HG03439 (cell line): ENCODE measurements around the gene NUPR1.
"Not testable (repeated sequence)": the region's sequence is repeated elsewhere in the genome, so short reads cannot be mapped to it uniquely, and the experiment has no call there.

Experiments
- ATAC-seq: cut with Tn5 transposase; IDR thresholded peaks from one replicate; pipeline ENCODE4 v1.9.1; 2021; ENCODE audit warnings: mild to moderate bottlenecking, moderate library complexity; ENCODE audit not compliant: unreplicated experiment

Gene NUPR1

DNA sequence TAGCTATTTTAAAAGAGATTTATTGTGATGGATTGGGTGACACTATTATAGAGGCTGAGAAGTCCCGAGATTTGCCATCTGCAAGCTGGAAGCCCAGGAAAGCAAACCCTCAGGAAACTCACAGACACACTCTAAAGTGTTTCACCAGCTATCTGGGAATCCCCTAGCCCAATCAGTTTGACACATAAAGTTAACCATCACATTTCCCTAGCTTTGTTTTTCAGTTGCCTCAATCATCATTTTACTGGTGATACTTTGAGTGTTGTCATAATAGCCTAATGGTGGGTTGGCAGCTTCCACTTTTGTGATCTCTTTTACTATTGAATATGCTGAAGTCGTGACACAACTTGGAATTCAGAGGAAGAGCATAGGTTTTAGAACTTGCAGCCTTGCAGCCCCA is 16.8 kb upstream of the NUPR1 start:
- no peak for ATAC-seq

DNA sequence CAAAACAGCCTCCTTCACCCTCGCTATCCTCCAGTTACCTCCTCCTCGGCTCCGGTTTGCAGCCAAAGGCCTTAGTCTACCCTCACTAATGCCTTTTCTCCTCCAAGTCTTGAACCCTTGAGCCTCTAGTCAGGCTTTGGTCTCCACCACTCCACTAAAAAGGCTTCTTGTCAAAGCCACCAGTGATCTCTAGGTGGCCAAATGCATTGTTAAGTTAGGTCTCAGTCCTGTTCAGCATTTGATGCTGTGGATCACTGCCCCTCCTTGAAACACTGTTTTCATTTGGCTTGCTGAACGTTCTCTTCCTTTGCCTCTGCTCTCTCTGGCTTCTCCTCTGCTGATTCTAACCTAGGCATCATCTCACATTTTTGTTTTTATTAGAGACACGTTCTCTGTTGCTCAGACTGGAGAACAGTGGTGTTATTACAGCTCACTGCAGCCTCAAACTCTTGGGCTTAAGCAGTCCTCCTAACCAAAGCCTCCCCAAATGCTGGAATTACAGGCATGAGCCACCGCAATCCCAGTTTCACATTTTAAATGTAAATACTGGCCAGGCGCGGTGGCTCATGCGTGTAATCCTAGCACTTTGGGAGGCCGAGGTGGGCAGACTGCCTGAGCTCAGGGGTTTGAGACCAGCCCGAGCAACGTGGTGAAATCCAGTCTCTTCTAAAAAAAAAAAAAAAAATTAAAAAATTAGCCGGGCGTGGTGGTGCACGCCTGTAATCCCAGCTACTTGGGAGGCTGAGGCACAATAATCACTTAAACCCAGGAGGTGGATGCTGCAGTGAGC is 16.1 kb upstream of the NUPR1 start:
- ATAC-seq, result no peak

DNA sequence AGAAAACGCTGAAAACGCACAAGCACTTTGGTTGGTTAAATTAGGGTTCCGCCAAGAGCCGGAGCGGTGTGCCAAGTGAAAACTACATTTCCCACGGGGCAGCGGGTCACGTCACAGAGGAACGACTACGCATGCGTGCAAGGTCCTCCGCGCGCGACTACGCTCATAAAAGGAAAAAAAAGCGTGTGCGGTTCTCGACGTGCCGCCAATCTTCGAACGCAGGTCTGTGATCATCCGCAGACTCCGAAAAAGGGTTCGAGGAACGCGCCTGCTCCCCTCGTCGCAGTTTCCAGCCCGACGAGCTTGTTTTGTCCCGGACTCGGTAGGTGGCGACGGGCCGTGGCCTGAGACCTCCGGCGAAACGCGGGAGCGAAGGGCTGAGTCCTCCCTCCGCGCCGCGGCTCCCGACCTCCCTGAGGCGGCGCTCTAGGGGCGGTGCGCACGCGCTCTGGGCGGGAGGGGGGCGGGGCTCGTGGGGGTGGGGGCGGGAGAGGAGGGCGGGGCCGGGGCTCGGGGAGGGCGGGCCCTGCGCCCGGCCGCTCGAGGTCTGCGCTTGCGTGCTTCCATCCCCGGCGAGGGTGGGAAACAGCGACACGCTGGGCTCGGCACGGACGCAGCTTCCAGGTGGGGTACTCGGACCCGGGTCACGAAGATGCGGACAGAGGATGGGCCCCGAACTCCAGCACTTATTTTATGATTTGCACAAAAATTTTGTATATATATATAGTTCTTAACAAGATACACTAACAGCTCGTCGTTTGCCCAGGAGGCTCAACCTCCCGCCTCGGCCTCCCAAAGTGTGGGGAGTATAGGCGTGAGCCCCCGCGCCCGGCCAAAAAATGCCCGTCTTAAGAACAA is 15.2 kb upstream of the NUPR1 start, which contains the start of gene SGF29:
TSS of gene SGF29 (plus strand) at position 145 of the 858 bp plus-strand sequence. CDS start 27,150 bp downstream, outside the sequence.
- ATAC-seq, result peak; percentile 88

DNA sequence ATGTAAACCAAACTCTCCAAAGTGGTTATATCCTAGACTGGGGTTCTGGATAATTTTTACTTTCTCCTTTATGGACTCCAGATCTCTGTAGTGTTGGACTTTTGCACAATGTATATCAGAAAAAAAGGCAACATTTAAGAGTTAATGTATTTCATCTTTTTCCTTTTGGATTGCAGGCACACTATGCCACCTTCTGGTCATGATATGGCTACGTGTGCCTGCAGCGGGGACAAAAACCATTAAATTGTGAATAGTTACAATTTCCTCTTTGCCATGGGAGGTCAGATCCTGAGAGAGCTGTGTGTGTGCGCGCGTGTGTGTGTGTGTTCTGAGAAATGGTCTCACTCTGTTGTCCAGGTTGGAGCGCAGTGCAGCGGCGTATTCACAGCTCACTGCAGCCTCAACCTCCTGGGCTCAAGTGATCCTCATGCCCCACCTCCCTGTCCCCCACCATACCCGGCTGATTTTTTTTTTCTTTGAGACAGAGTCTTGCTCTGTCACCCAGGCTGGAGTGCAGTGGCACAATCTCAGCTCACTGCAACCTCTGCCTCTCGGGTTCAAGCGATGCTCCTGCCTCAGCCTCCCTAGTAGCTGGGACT is 10.6 kb upstream of the NUPR1 start:
- no peak for ATAC-seq

DNA sequence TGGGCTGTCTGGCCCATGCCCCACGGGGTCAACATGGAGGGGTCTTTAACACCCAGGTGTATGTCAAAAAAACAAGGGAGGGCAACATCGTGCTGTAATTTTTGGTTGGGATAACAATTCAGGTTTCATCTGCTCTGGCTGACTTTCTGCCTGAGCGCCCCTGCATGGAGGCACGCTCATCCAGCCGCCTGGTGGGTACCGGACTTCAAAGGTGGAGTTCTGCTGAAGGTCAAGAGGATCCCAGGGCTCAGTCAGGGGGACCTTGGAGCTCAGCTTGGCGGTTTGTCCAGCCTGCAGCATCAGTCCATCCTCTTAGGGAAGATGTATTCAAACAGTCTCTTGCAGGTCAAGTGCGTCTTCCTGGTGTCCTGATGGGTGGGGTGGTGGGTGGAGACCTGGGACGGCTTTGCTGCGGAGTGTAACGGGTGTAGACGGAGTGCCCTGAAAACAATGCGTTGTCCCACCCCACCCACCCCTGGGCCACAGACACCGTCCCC is 9.6 kb upstream of the NUPR1 start:
- no peak for ATAC-seq

DNA sequence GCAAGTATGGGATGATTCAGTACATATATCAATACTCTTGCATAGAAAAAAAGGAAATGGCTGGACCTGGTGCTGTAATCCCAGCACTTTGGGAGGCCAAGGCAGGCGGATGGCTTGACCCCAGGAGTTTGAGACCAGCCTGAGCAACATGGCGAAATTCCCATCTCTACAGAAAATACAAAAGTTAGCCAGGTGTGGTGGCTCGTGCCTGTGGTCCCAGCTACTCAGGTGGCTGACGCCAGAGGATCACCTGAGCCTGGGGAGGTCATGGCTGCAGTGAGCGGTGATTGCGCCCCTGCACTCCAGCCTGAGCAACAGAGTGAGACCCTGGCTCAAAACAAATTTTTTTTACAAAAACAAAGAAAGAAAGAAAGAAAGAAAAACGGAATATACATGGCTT is 7.9 kb upstream of the NUPR1 start:
- ATAC-seq, result no peak

DNA sequence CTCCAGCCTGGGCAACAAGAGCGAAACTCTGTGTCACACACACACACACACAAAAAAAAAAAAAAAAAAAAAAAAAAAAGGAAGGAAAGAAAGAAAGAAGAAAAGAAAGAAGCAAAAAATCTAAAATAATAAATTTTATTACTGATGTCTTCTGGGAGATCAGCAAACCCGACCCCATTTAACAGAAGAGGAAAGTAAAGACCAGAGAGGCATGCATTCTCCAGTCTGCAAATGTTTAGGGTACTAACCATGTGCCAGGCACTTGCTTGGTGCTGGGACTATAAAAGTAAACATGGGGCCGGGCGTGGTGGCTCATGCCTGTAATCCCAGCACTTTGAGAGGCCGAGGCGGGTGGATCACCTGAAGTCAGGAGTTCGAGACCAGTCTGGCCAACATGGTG is 7.2 kb upstream of the NUPR1 start:
- not testable (repeated sequence) for ATAC-seq

DNA sequence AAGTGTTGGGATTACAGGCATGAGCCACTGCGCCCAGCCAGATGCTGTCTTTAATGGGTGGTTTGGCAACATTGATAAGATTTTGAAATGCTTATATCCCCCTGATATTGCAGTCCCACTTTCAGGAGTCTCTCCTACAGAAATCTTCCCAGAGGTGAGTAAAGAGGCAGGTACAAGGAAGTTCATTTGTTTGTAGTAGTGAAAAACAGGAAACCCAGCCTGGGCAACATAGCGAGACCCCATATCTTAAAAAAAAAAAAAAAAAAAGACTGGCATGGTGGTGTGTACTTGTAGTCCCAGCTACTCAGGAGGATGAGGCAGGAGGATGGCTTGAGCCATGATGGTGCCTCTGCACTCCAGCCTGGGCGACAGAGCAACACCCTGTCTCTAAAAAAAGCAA is 6.2 kb upstream of the NUPR1 start:
- no peak for ATAC-seq

DNA sequence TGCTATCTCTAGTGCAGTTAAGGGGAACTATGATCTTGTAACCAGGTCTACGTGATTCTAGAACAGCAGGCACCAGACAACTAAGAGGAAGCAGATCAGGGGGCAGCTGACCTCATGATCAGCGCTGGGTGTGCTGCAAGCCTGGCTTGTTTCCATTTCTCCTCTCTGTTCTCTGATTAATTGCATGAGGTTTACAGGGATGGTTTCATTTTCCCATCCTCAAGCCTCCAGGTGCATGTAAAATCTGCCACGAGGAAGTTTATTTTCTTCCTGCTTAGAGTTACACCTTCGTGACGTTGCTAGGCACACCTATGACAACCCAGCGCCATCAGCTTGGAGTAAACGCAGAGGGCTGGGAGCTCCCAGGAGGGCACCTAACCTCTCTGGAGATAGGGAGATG is 4.3 kb upstream of the NUPR1 start:
- no peak for ATAC-seq

DNA sequence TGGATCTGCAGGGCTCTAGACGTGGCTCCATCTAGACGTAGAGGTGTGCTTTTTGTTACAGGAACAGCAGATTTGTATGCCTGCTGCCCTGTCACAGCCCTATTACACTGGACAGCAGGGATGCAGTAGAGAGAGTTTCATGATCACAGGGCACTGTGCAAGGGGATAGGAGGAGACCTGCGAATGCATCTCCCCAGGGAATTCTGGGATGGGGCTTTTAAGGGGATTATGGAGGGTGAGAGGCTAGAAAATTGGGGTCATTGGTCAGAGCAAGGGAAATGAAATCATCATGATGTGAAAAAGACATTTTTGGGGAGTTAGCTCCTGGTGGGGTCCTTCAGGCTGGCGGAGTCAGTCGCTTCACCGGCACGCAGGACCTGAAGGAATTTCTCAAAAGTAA is 3.9 kb upstream of the NUPR1 start:
- no peak for ATAC-seq

DNA sequence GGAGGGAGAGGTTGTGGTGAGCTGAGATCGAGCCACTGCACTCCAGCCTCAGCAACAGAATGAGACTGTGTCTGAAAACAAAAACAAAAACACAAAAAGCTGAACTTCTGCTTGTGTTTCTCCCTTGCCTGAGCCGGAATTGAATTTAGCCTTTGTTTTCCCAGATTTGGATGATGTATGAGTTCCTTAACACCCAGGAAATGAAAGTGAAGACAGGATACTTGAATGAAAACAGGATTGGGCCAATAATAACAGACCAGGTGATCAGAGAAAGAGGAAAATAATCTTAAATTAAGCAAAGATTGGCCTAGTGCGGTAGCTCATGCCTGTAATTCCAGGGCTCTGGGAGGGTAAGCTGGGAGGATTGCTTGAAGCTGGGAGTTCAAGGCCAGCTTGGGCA is 1.6 kb upstream of the NUPR1 start:
- ATAC-seq, result no peak

DNA sequence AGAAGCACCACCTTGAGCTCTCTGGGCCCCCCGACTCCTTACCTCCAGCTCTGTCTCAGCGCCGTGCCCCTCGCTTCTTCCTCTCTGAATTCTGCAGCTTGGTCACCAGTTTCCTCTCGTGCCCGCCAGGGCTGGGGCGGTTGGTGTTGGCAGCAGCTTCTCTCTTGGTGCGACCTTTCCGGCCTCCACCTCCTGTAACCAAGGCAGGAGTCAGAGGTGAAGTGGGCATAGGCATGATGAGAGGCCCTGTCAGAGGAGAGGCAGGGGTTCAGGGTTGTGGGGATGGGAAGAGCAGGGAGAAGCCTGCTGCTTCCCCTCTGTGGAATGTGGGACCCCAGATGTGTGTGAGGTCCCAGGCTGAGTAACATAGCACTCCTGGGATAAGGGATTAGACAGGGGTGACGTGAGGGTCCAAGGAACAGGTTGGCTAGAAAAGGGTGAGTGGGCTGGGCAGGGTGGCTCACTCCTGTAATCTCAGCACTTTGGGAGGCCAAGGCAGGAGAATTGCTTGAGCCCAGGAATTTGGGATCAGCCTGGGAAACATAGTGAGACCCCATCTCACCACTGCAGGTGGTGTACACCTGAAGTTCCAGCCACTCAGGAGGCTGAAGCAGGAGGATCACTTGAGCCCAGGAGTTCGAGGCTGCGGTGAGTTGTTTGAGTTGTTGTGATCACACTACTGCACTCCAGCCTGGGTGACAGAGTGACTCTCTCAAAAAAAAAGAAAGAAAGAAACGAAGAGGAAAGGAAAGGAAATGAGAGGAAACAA is 626 bp downstream of the NUPR1 start:
- no peak for ATAC-seq

DNA sequence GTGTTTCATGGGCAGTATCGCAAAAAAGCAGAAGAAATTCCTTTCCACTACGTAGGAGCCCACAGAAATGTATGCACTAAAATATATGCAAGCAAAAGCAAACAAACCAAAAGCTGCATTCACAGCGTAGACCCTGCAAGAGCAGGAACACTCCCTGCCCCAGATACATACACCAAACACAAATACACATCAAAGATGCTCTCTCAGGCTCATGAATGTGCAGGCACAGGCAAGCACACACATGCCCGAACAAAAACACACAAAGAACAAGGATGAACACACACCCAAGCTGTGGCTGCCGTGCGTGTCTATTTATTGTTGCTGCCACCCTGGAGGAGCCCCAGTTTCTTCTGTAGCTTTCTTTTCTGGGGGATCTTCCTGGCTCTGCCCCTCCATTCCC is 1.7 kb downstream of the NUPR1 start:
- ATAC-seq, result no peak

DNA sequence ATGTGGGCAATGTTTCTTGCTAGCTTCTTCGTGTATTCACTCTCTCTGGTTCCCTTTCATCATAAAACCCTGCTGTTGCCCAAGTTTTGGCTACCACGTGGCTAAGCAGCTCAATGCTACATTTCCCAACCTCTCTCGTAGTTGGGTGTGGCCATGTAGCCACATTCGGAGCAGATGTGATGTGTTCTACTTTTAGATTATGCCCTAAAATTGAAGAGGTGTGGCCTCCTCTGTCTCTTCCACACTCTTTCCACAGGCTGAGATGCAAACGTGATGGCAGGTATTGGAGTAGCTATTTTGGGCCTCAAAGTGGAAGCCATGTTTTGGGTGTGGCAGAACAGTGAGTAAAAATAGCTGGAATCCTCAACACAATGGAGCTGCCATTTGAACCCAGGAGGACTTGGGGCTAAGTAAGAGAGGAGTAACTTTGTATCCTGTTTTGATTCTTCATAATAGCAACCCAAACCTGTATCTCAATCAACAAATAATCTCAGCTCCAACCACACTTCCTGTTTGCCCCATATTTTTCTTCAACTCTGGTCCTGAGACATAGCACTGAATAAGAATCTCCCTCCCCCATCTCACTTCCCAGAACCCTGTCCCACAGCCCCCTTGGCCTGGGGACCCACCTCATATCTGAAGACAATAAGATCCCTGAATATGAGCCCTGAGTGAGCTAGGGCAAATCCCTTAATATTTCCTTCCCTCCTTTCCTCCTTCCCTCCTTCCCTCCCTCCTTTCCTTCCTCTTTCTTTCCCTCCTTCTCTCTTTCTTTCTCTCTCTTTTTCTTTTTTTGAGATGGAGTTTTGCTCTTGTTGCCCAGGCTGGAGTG is 4.0 kb downstream of the NUPR1 start:
- no peak for ATAC-seq

DNA sequence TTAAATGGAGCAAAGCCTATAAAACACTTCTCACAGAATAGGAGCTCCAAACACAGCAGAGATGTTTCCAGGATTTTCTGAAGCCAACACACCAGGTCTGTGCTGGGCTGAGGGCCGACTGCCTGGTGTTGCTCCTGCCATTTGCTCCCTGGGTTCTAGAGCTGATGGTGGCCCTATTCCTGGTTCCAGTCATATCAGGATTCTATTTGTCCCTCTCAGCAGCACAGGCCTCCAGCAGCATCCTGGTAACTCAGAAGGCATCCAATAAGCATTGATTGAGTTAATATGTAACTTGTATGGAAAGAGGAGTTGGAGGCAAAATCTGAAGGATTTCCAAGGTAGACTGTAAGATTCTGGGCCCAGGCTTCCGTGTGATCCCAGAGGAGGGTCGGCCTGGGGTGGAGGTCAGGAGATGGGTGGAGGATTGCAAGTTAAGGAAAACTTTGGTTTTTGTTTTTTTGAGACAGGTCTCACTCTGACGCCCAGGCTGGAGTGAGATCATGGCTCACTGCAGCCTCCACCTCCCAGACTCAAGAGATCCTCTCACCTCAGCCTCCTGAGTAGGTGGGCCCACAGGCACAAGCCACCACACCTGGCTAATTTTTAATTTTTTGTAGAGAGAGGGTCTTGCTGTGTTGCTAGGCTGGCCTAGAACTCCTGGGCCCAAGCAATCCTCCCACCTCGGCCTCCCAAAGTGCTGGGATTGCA is 5.7 kb downstream of the NUPR1 start:
- no peak for ATAC-seq

DNA sequence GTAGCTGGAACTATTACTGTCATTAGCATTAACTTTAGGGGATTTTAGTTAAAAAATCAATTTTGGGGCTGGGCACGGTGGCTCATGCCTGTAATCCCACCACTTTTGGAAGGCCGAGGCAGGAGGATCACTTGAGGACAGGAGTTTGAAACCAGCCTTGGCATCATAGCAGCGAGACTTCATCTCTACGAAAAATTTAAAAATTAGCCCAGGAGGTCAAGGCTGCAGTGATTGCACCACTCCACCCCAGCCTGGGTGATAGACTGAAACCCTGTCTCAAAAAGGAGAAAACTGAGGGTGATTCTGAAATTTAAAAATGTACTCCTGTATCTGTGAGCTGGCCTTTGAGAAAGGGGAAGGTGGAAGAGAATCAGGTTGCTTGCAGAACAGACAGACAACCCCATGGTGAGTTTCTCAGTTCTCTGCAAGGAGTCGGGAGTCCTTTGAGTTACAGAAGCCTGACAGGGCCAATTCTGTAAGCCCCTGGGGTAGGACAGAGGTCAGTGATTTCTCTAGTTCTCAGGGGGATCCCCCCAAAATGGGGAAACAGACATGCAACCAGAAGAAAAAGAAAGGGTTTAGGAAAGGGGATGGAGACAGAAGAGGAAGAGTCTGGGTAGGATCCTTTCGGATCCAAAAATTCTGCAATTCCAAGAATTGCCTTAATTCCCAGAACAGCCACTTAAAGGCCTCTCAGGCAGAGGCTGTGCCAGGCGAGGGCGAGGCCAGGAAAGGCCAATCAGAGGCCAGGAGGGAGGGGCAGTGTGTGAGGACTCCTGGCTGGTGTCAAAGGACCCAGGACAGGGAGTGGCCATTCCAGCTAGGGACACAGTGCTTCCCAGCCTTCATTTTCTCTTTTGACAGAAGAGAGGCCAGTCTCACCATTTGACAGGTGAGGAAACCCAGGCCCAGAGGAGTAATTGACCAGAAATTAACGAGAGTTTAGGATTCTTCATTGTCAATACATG is 6.7 kb downstream of the NUPR1 start:
- no peak for ATAC-seq

DNA sequence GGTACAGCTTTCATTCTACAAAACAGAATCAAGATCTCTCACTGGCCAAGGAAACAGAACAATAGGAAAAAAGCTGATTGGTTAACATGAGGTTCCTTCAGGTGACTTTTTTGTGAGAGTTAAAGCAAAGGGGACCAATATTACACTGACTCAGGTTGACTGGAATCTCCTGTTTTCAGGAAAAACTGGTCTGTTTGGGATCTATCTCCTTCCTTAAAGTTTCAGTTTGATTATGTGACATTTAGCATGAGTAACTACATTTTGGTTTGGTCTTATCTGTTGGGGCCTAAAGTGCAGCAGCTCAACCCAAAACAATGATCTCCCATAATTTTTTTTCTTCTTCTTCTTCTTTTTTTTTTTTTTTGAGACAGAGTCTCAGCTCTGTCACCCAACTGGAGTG is 9.7 kb downstream of the NUPR1 start:
- ATAC-seq, result no peak

DNA sequence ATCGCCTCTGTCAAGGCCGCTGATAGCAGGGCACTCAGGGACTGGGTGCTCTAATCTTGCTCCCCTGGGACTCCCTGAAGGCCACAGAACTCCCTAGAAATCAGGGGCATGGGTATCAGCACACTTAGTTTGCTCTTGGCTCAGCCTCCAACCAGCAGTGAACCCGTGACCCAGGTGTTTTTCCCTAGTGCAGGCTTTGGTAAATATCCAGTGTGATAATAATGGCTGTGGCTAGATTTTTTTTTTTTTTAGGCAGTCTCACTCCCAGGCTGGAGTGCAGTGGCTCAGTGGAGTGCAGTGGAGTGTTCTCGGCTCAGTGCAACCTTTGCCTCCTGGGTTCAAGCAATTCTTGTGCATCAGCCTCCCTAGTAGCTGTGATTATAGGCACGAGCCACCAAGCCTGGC is 10.3 kb downstream of the NUPR1 start:
- ATAC-seq, result no peak
